HCEC 1CT (cell line): ENCODE data around the gene REEP3.

ENCODE experiments used
- DNase-seq: peaks from one replicate; pipeline ENCODE4 v3.0.0-alpha.2; 2017

Gene REEP3

DNA sequence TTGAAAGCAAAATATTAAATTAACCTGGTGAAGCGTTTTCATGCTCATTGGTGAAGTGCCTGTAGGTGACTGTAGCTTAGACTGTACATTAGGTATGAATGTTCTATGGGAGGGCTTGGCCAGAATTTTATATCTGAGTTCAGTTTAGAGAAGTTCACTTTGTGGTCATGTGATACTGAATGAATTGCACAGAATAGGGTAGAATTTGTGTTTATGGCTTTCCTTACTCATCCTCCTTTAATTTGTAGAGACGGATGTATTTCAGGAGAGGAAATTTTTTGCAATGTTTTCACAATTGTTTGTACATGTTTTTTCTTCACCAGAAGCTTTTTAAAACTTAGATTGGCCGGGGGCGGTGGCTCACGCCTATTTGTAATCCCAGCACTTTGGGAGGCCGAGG is 32.3 kb downstream of the REEP3 start:
- DNase-seq = peak; percentile 64

DNA sequence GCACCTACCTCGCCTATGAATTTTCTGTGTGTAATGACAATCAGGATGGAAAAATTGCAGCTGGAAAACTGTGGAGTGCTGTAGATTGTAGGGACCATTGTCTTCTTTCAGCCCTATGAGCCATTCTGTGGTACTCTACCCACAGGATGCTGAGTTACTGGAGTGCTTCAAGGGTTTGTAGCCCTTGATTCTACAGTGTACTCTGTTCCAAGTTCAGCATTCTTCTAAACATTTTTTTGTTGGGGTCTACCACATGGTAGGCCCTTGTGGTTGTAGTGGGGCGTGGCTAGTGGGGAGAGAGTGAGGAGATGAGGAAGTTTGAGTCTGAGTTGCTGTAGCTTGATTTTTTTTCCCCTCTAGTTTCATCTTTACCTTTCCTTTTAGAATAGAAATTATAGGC is 33.5 kb downstream of the REEP3 start:
- peak; percentile 95 for DNase-seq

DNA sequence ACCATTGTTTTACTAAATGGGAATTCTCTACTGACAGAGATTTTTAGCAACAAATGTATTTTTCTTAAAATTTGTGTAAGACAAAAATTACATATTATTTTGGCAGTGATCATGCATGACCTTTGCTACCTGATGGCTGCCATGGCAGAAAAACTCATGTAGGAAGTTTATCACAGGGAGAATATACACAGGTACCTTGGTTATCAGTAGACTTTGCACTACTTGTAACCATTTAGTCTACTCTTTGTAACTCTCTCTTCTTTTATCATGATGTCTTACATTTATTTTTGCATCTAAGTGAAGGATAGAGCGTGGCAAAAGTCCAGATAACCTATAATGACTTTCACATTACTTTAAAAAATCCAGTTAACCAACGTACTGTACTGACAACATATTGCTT is 34.1 kb downstream of the REEP3 start:
- DNase-seq = no peak

DNA sequence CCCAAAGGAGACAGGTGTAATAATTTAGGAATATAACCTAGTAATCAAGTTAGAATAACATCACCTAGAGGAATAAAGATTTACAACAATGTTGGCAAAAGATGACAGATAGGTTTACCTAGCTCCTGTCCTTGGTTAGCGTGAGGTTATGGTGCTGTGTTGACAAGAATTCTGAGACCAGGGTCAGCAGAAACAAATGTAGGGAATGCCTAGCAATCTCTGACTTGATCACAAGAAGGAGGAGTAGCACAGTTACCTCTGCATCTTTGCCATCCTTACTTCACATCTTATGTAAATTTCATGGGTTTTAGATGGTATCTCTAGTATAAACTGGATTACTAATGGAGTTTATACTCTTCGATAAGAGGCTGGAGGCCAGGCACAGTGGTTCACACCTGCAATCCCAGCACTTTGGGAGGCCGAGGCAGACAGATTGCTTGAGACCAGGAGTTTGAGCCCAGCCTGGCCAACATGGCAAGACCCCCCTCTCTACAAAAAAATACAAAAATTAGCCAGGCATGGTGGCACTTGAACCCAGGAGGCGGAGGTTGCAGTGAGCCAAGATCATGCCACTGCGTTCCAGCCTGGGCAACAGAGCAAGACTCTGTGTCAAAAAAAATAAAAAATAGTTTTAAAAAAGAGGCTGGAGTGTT is 37.1 kb downstream of the REEP3 start:
- no peak for DNase-seq

DNA sequence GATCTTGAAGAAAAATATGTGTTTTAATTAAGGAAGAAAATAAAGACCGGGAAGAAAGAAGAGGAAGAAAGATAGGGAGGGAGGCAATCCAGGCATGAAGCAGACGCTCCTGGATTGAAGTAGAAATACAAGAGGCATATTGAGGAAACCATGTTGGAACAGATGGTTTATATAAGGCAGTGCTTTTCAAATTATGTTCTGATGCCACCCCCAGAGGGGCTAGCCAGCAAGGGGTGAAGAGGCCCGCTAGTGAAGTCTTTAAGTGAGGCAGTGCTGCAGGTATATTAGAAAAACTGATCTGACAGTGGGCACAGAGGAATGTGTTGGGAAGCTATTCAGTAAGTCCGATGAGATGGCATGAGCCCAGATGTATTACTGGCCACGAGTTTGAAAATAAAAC is 40.1 kb downstream of the REEP3 start:
- no peak for DNase-seq

DNA sequence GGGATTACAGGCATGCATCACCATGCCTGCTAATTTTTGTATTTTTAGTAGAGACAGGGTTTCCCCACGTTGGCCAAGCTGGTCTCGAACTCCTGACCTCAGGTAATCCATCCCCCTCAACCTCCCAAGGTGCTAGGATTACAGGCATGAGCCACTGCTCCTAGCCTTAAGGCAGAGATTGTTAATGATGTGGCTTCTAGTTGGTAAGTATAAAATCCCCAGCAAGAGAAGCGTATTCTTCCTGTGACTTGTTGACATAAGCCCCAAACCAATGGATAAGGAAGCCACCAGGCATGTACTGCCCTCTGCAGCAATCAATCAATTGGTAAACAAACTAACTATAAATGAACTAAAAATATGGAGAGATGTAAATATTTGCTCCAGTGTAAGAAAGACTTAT is 41.2 kb downstream of the REEP3 start:
- no peak for DNase-seq

DNA sequence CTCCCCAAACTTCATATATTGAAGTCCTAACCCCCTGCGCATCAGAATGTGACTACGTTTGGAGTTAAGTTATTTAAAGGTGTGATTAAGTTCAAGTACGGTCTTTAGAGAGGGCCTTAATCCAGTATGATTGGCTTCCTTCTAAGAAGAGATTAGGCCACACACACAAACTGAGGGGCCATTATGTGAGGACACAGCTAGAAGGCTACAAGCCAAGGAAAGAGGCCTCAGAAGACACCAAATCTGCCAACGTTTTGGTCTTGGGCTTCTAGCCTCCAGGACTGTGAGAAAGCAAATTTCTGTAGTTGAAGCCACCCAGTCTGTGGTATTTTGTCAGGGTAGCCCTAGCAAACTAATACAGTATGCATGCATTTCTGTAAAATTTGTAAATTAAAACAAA is 41.7 kb downstream of the REEP3 start:
- no peak for DNase-seq

DNA sequence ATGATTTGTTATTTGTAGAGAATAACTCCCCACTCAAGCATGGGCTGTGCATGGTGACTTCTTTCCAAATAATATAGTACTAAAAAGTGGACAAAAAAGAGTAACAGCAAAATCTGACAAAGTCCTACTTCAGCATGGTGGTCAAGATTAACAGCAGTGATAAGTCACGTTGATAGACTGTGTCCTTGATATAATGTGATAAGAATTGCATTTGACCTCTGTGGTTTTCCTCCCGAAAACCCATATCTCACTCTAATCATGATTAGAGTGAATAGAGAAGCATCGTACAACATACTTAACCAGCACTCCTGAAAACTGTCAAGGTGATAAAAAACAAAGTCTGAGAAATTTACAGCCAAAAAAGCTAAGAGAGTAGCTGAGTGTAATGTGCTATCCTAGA is 42.4 kb downstream of the REEP3 start:
- DNase-seq = no peak

DNA sequence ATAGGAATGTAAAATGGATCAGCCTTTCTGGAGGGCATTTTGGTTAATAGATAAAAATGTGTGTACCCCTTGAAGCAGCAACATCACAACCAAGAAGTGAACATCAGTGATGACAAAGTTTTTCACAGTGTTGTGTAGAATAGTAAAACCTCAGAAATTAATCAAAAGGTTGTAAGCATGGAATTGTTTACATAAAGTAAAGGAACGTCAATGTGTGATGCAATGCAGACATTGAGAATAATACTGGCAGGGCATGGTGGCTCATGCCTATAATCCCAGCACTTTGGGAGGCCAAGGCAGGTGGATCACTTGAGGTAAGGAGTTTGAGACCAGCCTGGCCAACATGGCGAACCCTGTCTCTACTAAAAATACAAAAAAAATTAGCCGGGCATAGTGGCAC is 43.5 kb downstream of the REEP3 start:
- peak; percentile 22 for DNase-seq

DNA sequence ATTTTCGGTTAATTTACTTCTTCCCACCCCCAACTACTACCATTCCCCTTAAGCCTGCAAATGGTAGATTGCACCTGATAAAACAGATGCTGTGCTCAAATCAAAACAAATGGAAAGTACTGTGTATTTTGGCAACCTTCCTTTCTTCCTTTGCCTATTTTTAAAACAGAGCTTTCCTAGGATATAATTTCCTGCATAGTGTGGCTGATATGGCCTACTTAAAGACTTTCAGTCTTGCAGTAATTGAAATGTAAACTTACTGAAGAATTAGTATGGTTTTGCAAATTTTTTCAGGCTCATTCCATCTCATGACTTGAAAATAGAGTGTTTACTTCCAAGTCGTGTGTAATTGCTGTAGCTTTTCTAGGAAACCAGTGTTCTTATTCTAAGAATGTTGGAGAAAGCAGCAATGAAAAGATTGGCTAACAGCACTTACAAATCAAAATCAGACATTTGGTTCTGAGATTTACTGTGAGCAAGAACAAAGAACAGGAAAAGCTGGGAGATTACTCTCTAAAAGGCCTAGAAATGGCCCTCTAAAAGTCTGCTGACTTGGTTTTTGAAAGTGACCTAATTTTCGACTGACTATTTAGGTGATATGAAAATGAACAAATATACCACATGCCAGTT is 52.0 kb downstream of the REEP3 start:
- DNase-seq = peak; percentile 23

DNA sequence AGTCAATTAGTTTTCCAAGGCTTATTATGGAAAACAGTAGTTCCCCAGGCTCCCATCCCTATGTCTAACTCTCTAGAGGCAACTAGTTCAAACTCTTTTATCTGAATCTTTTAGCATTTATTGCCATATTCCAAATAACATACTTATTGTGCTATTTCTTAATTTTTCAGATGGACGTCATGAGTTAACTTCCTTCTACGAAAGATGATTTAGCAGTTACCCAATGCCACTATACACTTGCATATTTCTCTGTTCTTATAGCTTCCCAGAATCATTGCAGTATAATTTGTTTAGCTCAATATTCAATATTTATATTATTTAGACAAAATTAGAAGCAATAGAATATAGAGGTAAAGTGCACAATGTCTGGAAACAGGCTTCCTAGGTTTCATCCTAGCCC is 52.8 kb downstream of the REEP3 start:
- no peak for DNase-seq

DNA sequence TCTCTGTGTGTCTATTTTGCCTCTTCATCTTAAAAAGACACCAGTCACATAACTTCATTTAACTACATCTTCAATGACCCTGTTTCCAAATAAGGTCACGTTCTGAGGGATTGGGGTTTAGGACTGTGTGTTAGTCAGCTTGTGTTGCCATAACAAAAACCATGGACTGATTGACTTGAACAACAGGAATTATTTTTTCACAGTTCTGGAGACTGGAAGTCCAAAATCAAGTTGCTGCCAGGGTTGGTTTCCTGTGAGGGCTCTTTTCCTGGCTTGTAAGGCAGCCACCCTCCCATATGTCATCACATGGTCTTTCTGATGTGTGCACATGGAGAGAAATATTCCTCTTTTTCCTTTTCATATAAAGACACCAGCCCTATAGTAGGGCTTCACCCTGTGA is 55.3 kb downstream of the REEP3 start:
- DNase-seq = peak; percentile 38

DNA sequence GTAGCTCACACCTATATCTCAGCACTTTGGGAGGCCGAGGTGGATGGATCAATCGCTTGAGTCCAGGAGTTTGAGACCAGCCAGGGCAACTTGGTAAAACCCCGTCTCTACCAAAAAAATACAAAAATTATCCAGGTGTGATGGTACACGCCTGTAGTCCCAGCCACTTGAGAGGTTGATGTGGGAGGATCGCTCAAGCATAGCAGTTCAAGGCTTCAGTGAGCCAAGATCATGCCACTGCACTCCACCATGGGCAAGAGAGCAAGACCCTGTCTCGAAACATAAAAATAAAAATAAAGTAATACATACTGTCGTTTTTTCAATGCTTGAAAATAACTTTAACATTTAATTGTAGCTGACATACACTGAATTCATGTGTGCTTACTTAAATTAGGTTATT is 57.3 kb downstream of the REEP3 start:
- no peak for DNase-seq

DNA sequence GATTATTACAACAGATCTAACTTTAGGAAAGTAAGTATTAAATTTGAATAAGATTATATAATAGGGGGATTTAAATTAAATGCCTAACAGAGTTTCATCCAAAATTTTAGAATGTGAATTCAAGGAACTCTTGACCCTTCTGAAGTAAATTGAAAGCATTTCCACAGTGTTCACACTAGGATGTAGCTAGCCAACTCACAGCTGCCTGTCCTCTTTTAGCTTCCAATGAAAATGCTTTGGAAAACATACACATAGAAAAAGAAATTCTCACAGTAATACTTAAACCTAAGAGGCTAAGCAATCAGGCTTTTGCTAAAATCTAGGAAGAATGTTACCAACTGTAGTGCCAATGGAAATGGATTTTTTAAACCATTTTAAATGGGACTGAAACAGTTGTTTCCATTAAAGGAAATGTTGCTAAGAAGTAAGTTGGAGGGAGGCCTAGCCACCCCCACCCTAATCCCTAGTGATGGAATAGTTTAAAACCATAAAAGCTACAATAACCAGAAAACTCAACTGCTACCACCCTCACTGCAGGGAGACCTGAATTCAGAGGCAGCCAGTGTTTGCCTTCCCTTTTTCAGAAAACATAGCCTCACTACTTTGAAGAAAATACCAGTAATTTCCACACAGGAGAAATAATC is 58.3 kb downstream of the REEP3 start:
- DNase-seq = no peak

DNA sequence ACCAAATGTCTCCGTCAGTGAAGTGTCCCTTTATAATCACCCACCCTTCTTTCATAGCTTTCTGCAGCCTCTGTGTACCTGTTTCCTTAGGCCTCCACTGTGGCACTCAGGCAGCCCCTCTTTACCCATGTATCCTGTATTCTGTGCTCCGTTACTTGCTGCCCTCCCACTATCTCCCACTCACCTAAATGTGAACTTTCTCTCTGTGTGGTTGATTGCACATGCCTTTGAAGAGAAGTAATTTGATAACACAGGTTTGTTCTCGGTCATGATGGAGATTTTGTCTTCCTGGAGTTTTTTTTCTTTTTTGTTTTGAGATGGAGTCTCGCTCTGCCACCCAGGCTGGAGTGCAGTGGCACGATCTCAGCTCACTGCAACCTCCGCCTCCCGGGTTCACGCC is 61.5 kb downstream of the REEP3 start:
- no peak for DNase-seq

DNA sequence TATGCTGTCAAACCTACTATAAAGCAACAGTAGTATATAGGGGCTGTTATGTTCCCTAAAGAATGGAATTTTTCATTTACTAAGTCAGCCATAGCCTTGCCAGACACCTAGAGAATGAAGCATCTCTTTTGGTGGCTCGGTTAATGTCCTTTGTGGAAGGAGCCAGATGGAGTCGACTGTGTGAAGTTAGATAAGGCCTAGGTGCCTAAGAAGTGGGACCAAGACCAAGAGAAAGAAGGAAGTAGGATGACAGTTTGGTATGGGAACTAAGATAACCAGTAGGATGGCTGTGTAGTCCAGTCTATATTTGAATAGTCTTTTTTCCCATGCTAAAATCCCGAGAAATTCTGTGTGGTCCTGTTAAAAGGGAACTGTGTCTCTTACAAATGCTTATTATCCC is 62.2 kb downstream of the REEP3 start:
- no peak for DNase-seq

DNA sequence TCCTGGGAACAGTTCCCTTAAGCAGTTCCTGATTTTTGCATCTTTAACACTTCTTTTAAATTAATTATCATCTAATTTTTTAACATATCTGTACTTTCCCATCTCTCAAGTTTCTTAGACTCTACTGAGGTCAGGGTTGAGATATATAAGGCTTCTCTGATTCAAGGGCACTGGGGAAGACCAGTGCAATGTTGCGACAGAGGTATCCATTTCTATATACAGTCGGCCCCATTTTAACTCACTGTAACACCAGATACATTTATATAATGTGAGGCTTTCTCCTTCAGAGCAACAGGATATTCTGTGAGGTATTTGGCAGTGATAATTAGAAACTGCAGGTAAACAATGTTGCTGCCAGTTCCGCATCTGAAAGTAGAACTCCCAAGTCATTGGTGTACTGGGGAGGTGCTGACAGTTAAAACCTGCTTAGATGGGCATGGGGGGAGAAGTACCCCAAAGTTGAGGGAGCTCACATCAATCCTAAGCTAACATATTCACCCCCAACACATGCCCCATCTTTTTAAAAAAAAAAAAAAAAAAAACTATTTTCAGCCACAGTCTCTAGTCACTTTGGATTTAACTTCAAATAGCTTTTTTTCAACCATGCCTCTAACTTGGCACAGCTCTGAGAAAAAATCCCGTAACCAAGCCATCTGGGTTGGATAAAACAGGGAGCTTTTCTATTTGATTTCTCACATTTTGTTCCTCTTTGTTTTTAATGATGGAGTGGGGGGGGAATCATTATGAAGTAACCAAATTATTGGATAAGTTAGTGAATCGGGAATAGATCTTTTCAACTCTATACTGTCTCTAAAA is 62.9 kb downstream of the REEP3 start:
- no peak for DNase-seq

DNA sequence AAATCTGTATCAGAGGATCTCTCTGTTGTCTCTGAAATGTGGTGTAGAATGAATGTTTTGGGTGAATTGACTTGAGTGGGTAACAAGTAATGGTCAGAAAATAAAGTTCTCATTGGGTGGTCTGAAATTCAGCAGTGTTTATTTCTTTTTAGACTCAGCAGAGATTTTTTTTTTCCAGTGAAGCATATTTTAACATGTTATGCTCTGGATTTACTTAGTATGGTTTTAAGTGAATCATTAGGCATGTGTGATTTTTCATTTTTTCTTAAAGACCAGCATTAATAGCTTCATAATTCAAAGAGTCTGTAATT is 63.5 kb downstream of the REEP3 start:
- no peak for DNase-seq

DNA sequence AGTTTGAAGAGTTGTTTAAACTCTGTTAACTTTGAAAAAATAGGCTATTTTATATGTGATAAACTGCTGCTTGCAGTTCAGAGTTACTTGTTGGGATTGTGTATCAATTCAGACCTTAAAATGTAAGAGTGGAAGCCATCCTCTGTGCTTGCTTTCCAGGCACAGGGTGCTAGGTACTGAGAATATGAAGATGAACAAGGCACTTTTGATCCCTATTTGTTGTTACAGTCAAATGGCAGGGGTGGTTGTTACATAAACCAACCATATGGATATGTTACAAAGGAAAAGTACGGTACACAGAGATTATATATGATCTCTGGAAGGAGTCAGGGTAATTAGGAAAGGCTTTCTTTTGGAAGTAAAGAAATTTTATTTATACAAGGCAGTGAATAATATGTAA is 63.8 kb downstream of the REEP3 start:
- no peak for DNase-seq

DNA sequence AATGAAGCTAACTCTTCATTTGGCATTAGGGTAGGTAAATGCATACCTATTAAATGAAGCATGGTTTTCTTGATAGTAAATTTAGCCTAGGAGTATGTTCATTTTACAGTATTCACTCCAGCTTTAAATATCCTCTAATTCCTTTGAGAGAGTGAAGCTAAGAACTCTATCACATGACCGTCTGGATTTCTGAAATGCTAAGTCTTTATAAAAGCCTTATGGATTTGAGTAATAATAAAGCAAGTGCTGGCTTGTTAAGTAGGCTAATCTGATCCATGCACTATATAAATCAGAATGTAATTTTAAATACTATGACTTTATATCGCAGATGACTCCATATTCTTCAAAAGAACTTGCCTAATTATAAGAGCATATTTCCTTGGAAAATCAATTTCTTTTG is 64.8 kb downstream of the REEP3 start:
- no peak for DNase-seq

DNA sequence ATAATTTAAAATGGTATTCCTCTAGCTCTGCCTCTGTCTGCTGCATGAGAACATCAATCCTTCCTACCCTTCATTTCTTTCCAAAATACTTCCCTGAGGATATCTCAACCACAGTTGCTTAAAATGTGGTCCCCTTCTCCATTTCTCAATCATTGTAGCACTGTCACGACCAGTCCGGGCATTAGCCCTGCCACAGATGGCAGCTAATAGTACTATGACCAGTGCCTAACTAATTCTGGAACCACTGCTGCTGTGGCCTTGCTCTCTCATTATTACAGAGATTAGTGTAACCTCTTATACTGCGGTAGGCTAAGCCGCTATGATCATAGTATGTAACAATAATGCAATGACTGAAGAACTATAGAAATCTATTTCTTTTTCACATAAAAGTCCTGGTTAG is 66.0 kb downstream of the REEP3 start:
- no peak for DNase-seq

DNA sequence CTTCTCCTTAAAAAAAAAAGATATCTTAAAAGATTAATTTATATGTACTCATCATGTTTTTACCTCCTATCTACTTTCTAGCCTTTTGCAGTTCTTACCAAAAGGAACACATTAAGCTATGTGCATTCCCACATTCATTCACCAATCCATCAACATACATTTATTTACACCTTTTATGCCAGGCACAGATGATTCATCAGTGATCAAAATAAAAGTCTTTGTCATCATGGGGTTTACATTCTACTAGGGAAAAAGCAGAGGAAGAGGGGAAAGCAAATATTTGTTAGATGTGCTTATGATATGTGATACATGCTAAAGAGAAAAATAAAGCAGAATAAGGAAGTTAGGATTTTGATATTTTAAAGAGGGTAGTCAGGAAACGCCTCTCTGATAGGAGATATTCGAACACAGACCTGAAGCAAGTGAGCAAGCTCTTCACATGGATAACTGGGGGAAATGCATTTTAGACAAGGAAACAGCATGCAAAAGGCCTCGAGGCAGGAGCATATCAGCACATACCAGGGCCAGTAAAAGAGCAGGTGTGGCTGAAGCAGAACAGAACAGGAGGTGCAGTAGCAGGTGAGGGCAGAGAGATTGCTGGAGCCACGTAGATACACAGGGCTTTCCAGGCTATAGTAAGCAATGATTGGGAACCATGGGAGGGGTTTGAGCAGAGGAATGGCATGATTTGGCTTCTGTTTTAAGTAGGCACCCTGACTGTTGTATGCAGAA is 67.4 kb downstream of the REEP3 start:
- DNase-seq = peak; percentile 45
